Measurements from ENCODE around the gene IMMP1L. TPM values are rescaled to one million over a fixed set of nuclear protein-coding genes. Genes with fewer than 3 reads are reported as not detected.

The IMMP1L gene
- total RNA-seq, 1 experiment from 2014 or later, result 73.8 TPM

- no peak overlapping the region for H3K4me3 ChIP-seq
- DNase-seq, result no peak
- H3K36me3 ChIP-seq, result no peaks in the 10 kb centered on the region
- H3K9me3 ChIP-seq (replicated peaks), result no peaks in the 10 kb centered on the region
- no peaks in the 10 kb centered on the region for H3K27me3 ChIP-seq
- H3K27ac ChIP-seq, result no peak overlapping the region
- peaks cover 11% of the 10 kb centered on the region for H3K4me1 ChIP-seq
Observed at GRCh38 chr11:31441296-31441695, 68.1 kb downstream of the IMMP1L start.

- Histone ChIP-seq H3K27me3 (no peaks in the 10 kb centered on the region), H3K4me1 (peaks cover 11% of the 10 kb centered on the region), H3K9me3 (replicated peaks) (no peaks in the 10 kb centered on the region), H3K36me3 (no peaks in the 10 kb centered on the region), H3K27ac (peak overlapping the region; percentile 5; the same call in 1 of the 2 replicates), H3K4me3 (no peak overlapping the region)
- DNase-seq, result peak in 1 of 2 experiments; percentile 4
Observed at GRCh38 chr11:31437742-31438435, 71.5 kb downstream of the IMMP1L start.

GRCh38 chr11:31433851-31434250, 75.6 kb downstream of the IMMP1L start:
- no peaks in the 10 kb centered on the region for H3K9me3 ChIP-seq (replicated peaks)
- no peak for DNase-seq
- peaks cover 7% of the 10 kb centered on the region for H3K36me3 ChIP-seq
- no peak overlapping the region for H3K27ac ChIP-seq
- H3K4me1 ChIP-seq, result peaks cover 7% of the 10 kb centered on the region; the same call in 1 of the 2 replicates
- H3K27me3 ChIP-seq, result no peaks in the 10 kb centered on the region
- H3K4me3 ChIP-seq, result no peak overlapping the region

GRCh38 chr11:31424652-31425051, 84.8 kb downstream of the IMMP1L start:
- H3K4me3 ChIP-seq, result no peak overlapping the region
- H3K9me3 ChIP-seq (replicated peaks), result no peaks in the 10 kb centered on the region
- H3K27ac ChIP-seq, result no peak overlapping the region

GRCh38 chr11:31422703-31423102, 86.7 kb downstream of the IMMP1L start:
- no peak overlapping the region for H3K4me3 ChIP-seq
- H3K9me3 ChIP-seq (replicated peaks), result no peaks in the 10 kb centered on the region
- H3K36me3 ChIP-seq, result peaks cover 2% of the 10 kb centered on the region
- H3K4me1 ChIP-seq, result no peaks in the 10 kb centered on the region
- H3K27ac ChIP-seq, result no peak overlapping the region
- H3K27me3 ChIP-seq, result no peaks in the 10 kb centered on the region
- DNase-seq, result no peak

More at GRCh38 chr11:31424652-31425051, 84.8 kb downstream of the IMMP1L start:
- DNase-seq, result no peak
- Histone ChIP-seq H3K36me3 (peaks cover 2% of the 10 kb centered on the region), H3K27me3 (no peaks in the 10 kb centered on the region), H3K4me1 (no peaks in the 10 kb centered on the region)

- no peak overlapping the region for H3K4me3 ChIP-seq
- no peak overlapping the region for H3K27ac ChIP-seq
- no peaks in the 10 kb centered on the region for H3K27me3 ChIP-seq
- DNase-seq, result no peak
- peaks cover 2% of the 10 kb centered on the region for H3K36me3 ChIP-seq
- no peaks in the 10 kb centered on the region for H3K4me1 ChIP-seq
- no peaks in the 10 kb centered on the region for H3K9me3 ChIP-seq (replicated peaks)
Observed at GRCh38 chr11:31421820-31422219, 87.6 kb downstream of the IMMP1L start.

- Histone ChIP-seq H3K27me3 (no peaks in the 10 kb centered on the region), H3K4me1 (no peaks in the 10 kb centered on the region), H3K9me3 (replicated peaks) (no peaks in the 10 kb centered on the region), H3K36me3 (peaks cover 2% of the 10 kb centered on the region; the same call in 1 of the 2 replicates), H3K4me3 (no peak overlapping the region), H3K27ac (no peak overlapping the region)
- no peak for DNase-seq
Observed at GRCh38 chr11:31419669-31420068, 89.8 kb downstream of the IMMP1L start.

GRCh38 chr11:31419138-31419537, 90.3 kb downstream of the IMMP1L start:
- no peak overlapping the region for H3K27ac ChIP-seq
- H3K4me1 ChIP-seq, result no peaks in the 10 kb centered on the region
- DNase-seq, result no peak
- H3K36me3 ChIP-seq, result peaks cover under 1% of the 10 kb centered on the region; the same call in 1 of the 2 replicates
- no peak overlapping the region for H3K4me3 ChIP-seq
- no peaks in the 10 kb centered on the region for H3K27me3 ChIP-seq
- H3K9me3 ChIP-seq (replicated peaks), result no peaks in the 10 kb centered on the region

- Histone ChIP-seq H3K9me3 (replicated peaks) (no peaks in the 10 kb centered on the region), H3K4me1 (no peaks in the 10 kb centered on the region), H3K4me3 (no peak overlapping the region), H3K27me3 (no peaks in the 10 kb centered on the region), H3K36me3 (no peaks in the 10 kb centered on the region), H3K27ac (no peak overlapping the region)
- no peak for DNase-seq
Observed at GRCh38 chr11:31417816-31418215, 91.6 kb downstream of the IMMP1L start.

- DNase-seq, result no peak
- Histone ChIP-seq H3K4me3 (no peak overlapping the region), H3K27ac (no peak overlapping the region), H3K27me3 (no peaks in the 10 kb centered on the region), H3K4me1 (no peaks in the 10 kb centered on the region), H3K36me3 (no peaks in the 10 kb centered on the region), H3K9me3 (replicated peaks) (no peaks in the 10 kb centered on the region)
Observed at GRCh38 chr11:31417357-31417756, 92.1 kb downstream of the IMMP1L start.

- no peaks in the 10 kb centered on the region for H3K9me3 ChIP-seq (replicated peaks)
- H3K36me3 ChIP-seq, result no peaks in the 10 kb centered on the region
- no peaks in the 10 kb centered on the region for H3K4me1 ChIP-seq
- H3K4me3 ChIP-seq, result no peak overlapping the region
- H3K27ac ChIP-seq, result no peak overlapping the region
- DNase-seq, result no peak
- no peaks in the 10 kb centered on the region for H3K27me3 ChIP-seq
Observed at GRCh38 chr11:31415435-31415834, 94.0 kb downstream of the IMMP1L start.

- Histone ChIP-seq H3K4me3 (no peak overlapping the region), H3K27ac (no peak overlapping the region), H3K27me3 (no peaks in the 10 kb centered on the region), H3K36me3 (no peaks in the 10 kb centered on the region), H3K9me3 (replicated peaks) (no peaks in the 10 kb centered on the region), H3K4me1 (no peaks in the 10 kb centered on the region)
- DNase-seq, result no peak
Observed at GRCh38 chr11:31414338-31414737, 95.1 kb downstream of the IMMP1L start.

- DNase-seq, result no peak
- Histone ChIP-seq H3K9me3 (replicated peaks) (no peaks in the 10 kb centered on the region), H3K27ac (no peak overlapping the region), H3K4me1 (no peaks in the 10 kb centered on the region), H3K4me3 (no peak overlapping the region), H3K36me3 (no peaks in the 10 kb centered on the region), H3K27me3 (no peaks in the 10 kb centered on the region)
Observed at GRCh38 chr11:31412946-31413345, 96.5 kb downstream of the IMMP1L start.

- Histone ChIP-seq H3K4me1 (no peaks in the 10 kb centered on the region), H3K27me3 (no peaks in the 10 kb centered on the region), H3K9me3 (replicated peaks) (no peaks in the 10 kb centered on the region), H3K36me3 (no peaks in the 10 kb centered on the region), H3K4me3 (no peak overlapping the region), H3K27ac (no peak overlapping the region)
- no peak for DNase-seq
Observed at GRCh38 chr11:31408201-31408600, 101.2 kb downstream of the IMMP1L start.

GRCh38 chr11:31404614-31405013, 104.8 kb downstream of the IMMP1L start:
- Histone ChIP-seq H3K4me3 (no peak overlapping the region), H3K36me3 (no peaks in the 10 kb centered on the region), H3K4me1 (no peaks in the 10 kb centered on the region), H3K27me3 (no peaks in the 10 kb centered on the region), H3K9me3 (replicated peaks) (no peaks in the 10 kb centered on the region), H3K27ac (no peak overlapping the region)
- DNase-seq, result no peak

- peak in 1 of 2 experiments; percentile 37 for DNase-seq
- no peaks in the 10 kb centered on the region for H3K9me3 ChIP-seq (replicated peaks)
- no peaks in the 10 kb centered on the region for H3K36me3 ChIP-seq
- no peaks in the 10 kb centered on the region for H3K4me1 ChIP-seq
- no peaks in the 10 kb centered on the region for H3K27me3 ChIP-seq
- H3K4me3 ChIP-seq, result no peak overlapping the region
- no peak overlapping the region for H3K27ac ChIP-seq
Observed at GRCh38 chr11:31397239-31397834, 112.1 kb downstream of the IMMP1L start.
